ENCODE data around the gene GUCD1. TPM values are rescaled to one million over a fixed set of nuclear protein-coding genes. Genes with fewer than 3 reads are reported as not detected.

The GUCD1 gene
- total and polyA plus RNA-seq, 9 of the 15 experiments (the other 6 are each of a cell fraction or from before 2014, with no cell fraction given), result 31.5 to 67.8 (median 50.3) TPM

- no peak overlapping the region for H3K4me3 ChIP-seq
- no peaks in the 10 kb centered on the region for H3K79me2 ChIP-seq (ENCODE audit: control insufficient read depth, insufficient read depth, low read length)
- ChIA-PET CTCF (ENCODE audit: low intra/inter-chr PET ratio) (no interaction called here), POLR2A (no interaction called here)
- H3K4me1 ChIP-seq (replicated peaks in 1 of 2; ENCODE audit: control insufficient read depth in 2 of 2, insufficient read depth in 2 of 2, low read length in 2 of 2), result peaks cover 13 to 24% of the 10 kb centered on the region in 2 experiments
- no peak overlapping the region for H3K4me2 ChIP-seq (ENCODE audit: insufficient read depth, low read length)
- no peak overlapping the region for H3K27ac ChIP-seq (ENCODE audit: extremely low read depth, low read depth, low read length)
- WGBS (ENCODE audit: insufficient coverage, low coverage, missing lambda C conversion rate), result 39% methylated on average over 9 of the region's 9 CpGs
- ATAC-seq, result no peak
- in situ Hi-C loops (cut with MboI) (loop anchor here (5.0 to 25.0 kb wide), 2 partner anchors 96 to 551 kb away; partner anchors contain the start of genes DDT, DDTL and GSTT2B), intact Hi-C loops (cut with micrococcal nuclease) (no loop called here)
- no peaks in the 10 kb centered on the region for H3K9me3 ChIP-seq (replicated peaks; ENCODE audit: control insufficient read depth, insufficient read depth, low read depth, low read length)
- H3K36me3 ChIP-seq (ENCODE audit: control insufficient read depth, insufficient read depth, low read length), result no peaks in the 10 kb centered on the region
- H3K9me1 ChIP-seq (ENCODE audit: control insufficient read depth, insufficient read depth, low read length), result peaks cover 3% of the 10 kb centered on the region
- H4K20me1 ChIP-seq (replicated peaks; ENCODE audit: control insufficient read depth, insufficient read depth, low read length), result no peaks in the 10 kb centered on the region
- no peak for FAIRE-seq
- no peaks in the 10 kb centered on the region for H3K27me3 ChIP-seq (ENCODE audit: control insufficient read depth in 2 of 2, insufficient read depth in 2 of 2, low read length in 2 of 2)
- no peak for TF ChIP-seq ELK3 (CRISPR knock-in tag; IDR thresholded peaks at IDR 0.05)
- no peak for TF ChIP-seq CBX8 (IDR thresholded peaks at IDR 0.05; ENCODE audit: borderline replicate concordance, extremely low read depth, low read depth, low read length, poor library complexity, severe bottlenecking)
- TF ChIP-seq ZBTB8A (IDR thresholded peaks at IDR 0.05; ENCODE audit: partially characterized antibody), result no peak
- BruUV-seq (replicated peaks), result no TSS peak
- H2AFZ ChIP-seq (ENCODE audit: low read depth, low read length), result no peak overlapping the region
- DNase-seq (ENCODE audit: extremely low read depth in 1 of 4, low spot score in 3 of 4), result no peak
- no peak overlapping the region for H3K9ac ChIP-seq (ENCODE audit: insufficient read depth in 1 of 2, low read depth in 2 of 2, low read length in 2 of 2)
These were observed 41.3 kb downstream of the GUCD1 start for GRCh38 chr22:24513378-24514240.
